IMR-90 (cell line): ENCODE results near the gene CNOT10. TPM values are rescaled to one million over a fixed set of nuclear protein-coding genes. Genes with fewer than 3 reads are reported as not detected.

Experiments used
- ATAC-seq: fragments of 200-7000 bp; cut with Tn5 transposase; 2 replicates; pipeline ENCODE4 v1.9.1; 2020; ENCODE audit warnings: low read depth, mild to moderate bottlenecking, moderate library complexity
- BruUV-seq: library from RNA; stranded (reverse); fragments of 400-500 nt; replicated peaks from 2 replicates; lab custom pipeline; 2021; lab: Mats Ljungman, UMichigan
- CTCF ChIA-PET: fragments of 300-600 bp; formaldehyde crosslinking; extraction: SDS; loops from one replicate; lab custom pipeline; 2021; ENCODE audit warnings: antibody characterized with exemption; lab: Yijun Ruan, JAX
- POLR2A ChIA-PET: fragments of 300-600 bp; sonication (Branson Sonifier 250); formaldehyde crosslinking; loops from one replicate; lab custom pipeline; 2022; ENCODE audit warnings: antibody characterized with exemption; ENCODE audit not compliant: unreplicated experiment; lab: Charles Lee
- DNase-seq: peaks from one replicate; pipeline ENCODE4 v3.0.0; 2013
- H2AFZ ChIP-seq: replicated peaks from 2 replicates; pipeline ENCODE3; 2013; ENCODE audit warnings: low read length, mild to moderate bottlenecking; ENCODE audit not compliant: poor library complexity
- H2AK5ac ChIP-seq: 2 replicates; pipeline ENCODE4 v1.6.1; 2013; ENCODE audit warnings: low read depth, low read length, inconsistent platforms
- H2AK9ac ChIP-seq: replicated peaks from 2 replicates; pipeline ENCODE3; 2013; ENCODE audit warnings: mild to moderate bottlenecking, low read depth, low read length, moderate library complexity; ENCODE audit not compliant: poor library complexity
- H2BK120ac ChIP-seq: 2 replicates; pipeline ENCODE4 v1.6.1; 2013; ENCODE audit warnings: low read depth, low read length, inconsistent platforms
- H2BK15ac ChIP-seq: 3 replicates; pipeline ENCODE4 v1.6.1; 2013; ENCODE audit warnings: low read depth, low read length, inconsistent platforms
- H2BK20ac ChIP-seq: 2 replicates; pipeline ENCODE4 v1.6.1; 2013; ENCODE audit warnings: low read depth, mild to moderate bottlenecking, inconsistent platforms, low read length, moderate library complexity
- H2BK5ac ChIP-seq: 2 replicates; pipeline ENCODE4 v1.6.1; 2013; ENCODE audit warnings: mild to moderate bottlenecking, low read depth, low read length, inconsistent platforms; ENCODE audit not compliant: poor library complexity, severe bottlenecking
- H3K14ac ChIP-seq: replicated peaks from 2 replicates; pipeline ENCODE4 v1.6.1; 2013; ENCODE audit warnings: low read depth, low read length, inconsistent platforms
- H3K18ac ChIP-seq: 2 replicates; pipeline ENCODE4 v1.6.1; 2013; ENCODE audit warnings: low read depth, low read length, control low read depth
- H3K23ac ChIP-seq: 2 replicates; pipeline ENCODE4 v1.6.1; 2013; ENCODE audit warnings: low read depth, low read length, inconsistent platforms
- H3K27ac ChIP-seq: 2 replicates; pipeline ENCODE4 v1.5.1; 2013; ENCODE audit warnings: mild to moderate bottlenecking, control low read depth, low read length; ENCODE audit not compliant: insufficient read depth
- H3K27me3 ChIP-seq: 2 replicates; pipeline ENCODE4 v1.6.1; 2013; ENCODE audit warnings: low read length; ENCODE audit not compliant: control insufficient read depth, insufficient read depth
- H3K36me3 ChIP-seq: 2 replicates; pipeline ENCODE4 v1.6.1; 2013; ENCODE audit warnings: low read length, mixed read lengths; ENCODE audit not compliant: control insufficient read depth, insufficient read depth
- H3K4ac ChIP-seq: 2 replicates; pipeline ENCODE4 v1.6.1; 2013; ENCODE audit warnings: low read depth, low read length, inconsistent platforms
- H3K4me1 ChIP-seq: 2 replicates; pipeline ENCODE4 v1.6.1; 2013; ENCODE audit warnings: low read length, mixed read lengths; ENCODE audit not compliant: control insufficient read depth, insufficient read depth
- H3K4me2 ChIP-seq: 2 replicates; pipeline ENCODE4 v1.6.1; 2013; ENCODE audit warnings: low read depth, mild to moderate bottlenecking, control low read depth, low read length, moderate library complexity
- H3K4me3 ChIP-seq: 2 replicates; pipeline ENCODE4 v1.5.1; 2013; ENCODE audit warnings: low read depth, mild to moderate bottlenecking, control low read depth, low read length, moderate library complexity; ENCODE audit not compliant: insufficient read depth
- H3K56ac ChIP-seq: 2 replicates; pipeline ENCODE4 v1.6.1; 2013; ENCODE audit warnings: low read length, inconsistent platforms; ENCODE audit not compliant: insufficient read depth; ENCODE audit errors: extremely low read depth
- H3K79me1 ChIP-seq, 2 experiments: 2 replicates each; pipeline ENCODE4 v1.6.1; 2013; ENCODE audit warnings: low read length in 2 of 2, inconsistent platforms in 1 of 2, low read depth in 1 of 2
- H3K9ac ChIP-seq: 2 replicates; pipeline ENCODE4 v1.6.1; 2013; ENCODE audit warnings: low read depth, low read length, control low read depth
- H3K9me1 ChIP-seq: 2 replicates; pipeline ENCODE4 v1.6.1; 2013; ENCODE audit warnings: low read length, inconsistent platforms; ENCODE audit not compliant: insufficient read depth
- H3K9me3 ChIP-seq: 2 replicates; pipeline ENCODE4 v1.6.1; 2013; ENCODE audit warnings: low read length; ENCODE audit not compliant: control insufficient read depth, insufficient read depth
- H4K20me1 ChIP-seq: 2 replicates; pipeline ENCODE4 v1.6.1; 2013; ENCODE audit warnings: low read length, inconsistent platforms; ENCODE audit not compliant: insufficient read depth
- H4K5ac ChIP-seq: 2 replicates; pipeline ENCODE4 v1.6.1; 2013; ENCODE audit warnings: mild to moderate bottlenecking, low read depth, low read length, control low read depth
- H4K8ac ChIP-seq, 2 experiments: 2 replicates each; pipeline ENCODE4 v1.6.1; 2013; ENCODE audit warnings: low read depth in 2 of 2, low read length in 2 of 2, control low read depth in 1 of 2, inconsistent platforms in 1 of 2
- H4K91ac ChIP-seq: 2 replicates; pipeline ENCODE4 v1.6.1; 2013; ENCODE audit warnings: low read depth, low read length, inconsistent platforms; ENCODE audit not compliant: insufficient read depth
- BHLHE40 ChIP-seq: fragments of 150-350 bp; IDR thresholded peaks from 2 replicates; pipeline ENCODE4 v1.6.1; 2016; ENCODE audit warnings: mild to moderate bottlenecking, low read depth, low read length
- CHD1 ChIP-seq: IDR thresholded peaks from 2 replicates; pipeline ENCODE4 v1.6.1; 2012; ENCODE audit warnings: low read depth, low read length, improper control_type of control experiment
- FOS ChIP-seq: fragments of 150-350 bp; IDR thresholded peaks from 2 replicates; pipeline ENCODE4 v1.6.1; 2016; ENCODE audit warnings: low read depth, low read length
- MAFK ChIP-seq: IDR thresholded peaks from 2 replicates; pipeline ENCODE4 v1.6.1; 2012; ENCODE audit warnings: low read depth, low read length, improper control_type of control experiment
- MAZ ChIP-seq: IDR thresholded peaks from 2 replicates; pipeline ENCODE4 v1.6.1; 2012; ENCODE audit warnings: low read depth, mild to moderate bottlenecking, low read length, improper control_type of control experiment, moderate library complexity, borderline replicate concordance
- POLR2A ChIP-seq: IDR thresholded peaks from 2 replicates; pipeline ENCODE4 v1.6.1; 2012; ENCODE audit warnings: mild to moderate bottlenecking, low read depth, low read length
- RCOR1 ChIP-seq: IDR thresholded peaks from 2 replicates; pipeline ENCODE4 v1.6.1; 2012; ENCODE audit warnings: mild to moderate bottlenecking, low read length, improper control_type of control experiment; ENCODE audit not compliant: insufficient replicate concordance
- RFX5 ChIP-seq: IDR thresholded peaks from 2 replicates; pipeline ENCODE4 v1.8.0; 2012; ENCODE audit warnings: low read depth, mild to moderate bottlenecking, low read length, moderate library complexity
- SMC3 ChIP-seq: fragments of 150-350 bp; IDR thresholded peaks from 2 replicates; pipeline ENCODE4 v1.6.1; 2016; ENCODE audit warnings: low read depth, mild to moderate bottlenecking, antibody characterized with exemption, low read length, moderate library complexity
- USF2 ChIP-seq: fragments of 150-350 bp; IDR thresholded peaks from 2 replicates; pipeline ENCODE4 v1.6.1; 2017; ENCODE audit warnings: mild to moderate bottlenecking, antibody characterized with exemption, low read length, low read depth
- WGBS, 2 experiments: methylation state at CpG; one replicate each; pipeline versions ENCODE4 v1.1.5 to v1.1.7; 2013; ENCODE audit warnings: missing lambda C conversion rate in 2 of 2; ENCODE audit not compliant: insufficient read length in 1 of 2; ENCODE audit errors: extremely low coverage in 2 of 2; 5-methylcytosine and 5-hydroxymethylcytosine counted together
- dilution Hi-C: fragments of 300-500 bp; cut with HindIII; formaldehyde crosslinking; loops from one replicate; pipeline ENCODE4 v1.14.3; 2018; ENCODE audit warnings: low sequenced_read_pairs; ENCODE audit not compliant: unreplicated experiment
- in situ Hi-C: fragments of 300-500 bp; cut with MboI; formaldehyde crosslinking; loops from 3 replicates; pipeline ENCODE4 v1.14.3; 2019; ENCODE audit warnings: low sequenced_read_pairs, inconsistent platforms, mixed read lengths
- intact Hi-C: fragments of 100-400 bp; cut with micrococcal nuclease; formaldehyde crosslinking; loops from 2 replicates; pipeline ENCODE4 v1.10.0; 2022
- polyA plus RNA-seq, 3 experiments: library from polyadenylated mRNA; depleted of rRNA; stranded (reverse); fragments of >200 nt; gene quantifications; 2 replicates each; pipeline ENCODE4 v1.2.3, GENCODE V29; 2012; ENCODE audit warnings: low replicate concordance in 1 of 3
- total RNA-seq: library from RNA; depleted of rRNA; stranded (reverse); fragments of >200 nt; gene quantifications from 2 replicates; pipeline ENCODE4 v1.2.3, GENCODE V29; 2012

Gene CNOT10
- total and polyA plus RNA-seq, 2 of the 4 experiments (the other 2 are of a cell fraction), result 15.8 to 20.4 TPM

DNA sequence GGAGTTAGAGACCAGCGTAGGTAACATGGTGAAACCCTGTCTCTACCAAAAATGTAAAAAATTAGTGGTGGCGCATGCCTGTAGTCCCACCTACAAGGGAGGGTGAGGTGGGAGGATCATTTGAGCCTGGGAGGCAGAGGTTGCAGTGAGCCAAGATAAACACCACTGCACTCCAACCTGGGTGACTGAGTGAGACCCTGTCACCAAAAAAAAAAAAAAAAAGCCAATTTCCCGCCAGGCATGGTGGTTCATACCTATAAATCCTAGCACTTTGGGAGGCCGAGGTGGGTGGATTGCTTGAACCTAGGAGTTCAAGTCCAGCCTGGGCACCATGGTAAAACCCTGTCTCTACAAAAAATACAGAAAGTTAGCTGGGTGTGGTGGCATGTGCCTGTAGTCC is 6.9 kb downstream of the CNOT10 start:
- H3K23ac ChIP-seq, result no peak overlapping the region
- 0 out of 2 replicates have a peak, but pooled peaks cover 1% of the 10 kb centered on the region for H3K36me3 ChIP-seq
- ChIA-PET POLR2A (no interaction called here), CTCF (no interaction called here)
- H2BK5ac ChIP-seq, result no peak overlapping the region
- TF ChIP-seq MAZ, result no peak
- TF ChIP-seq RFX5, result no peak
- TF ChIP-seq RCOR1, result no peak
- TF ChIP-seq FOS, result no peak
- no peak for TF ChIP-seq SMC3
- TF ChIP-seq USF2, result no peak
- TF ChIP-seq CHD1, result no peak
- TF ChIP-seq BHLHE40, result no peak
- no peak for TF ChIP-seq MAFK
- no peak for TF ChIP-seq POLR2A
- no peak overlapping the region for H3K18ac ChIP-seq
- H3K79me1 ChIP-seq, result peaks cover 12 to 43% of the 10 kb centered on the region in 2 experiments; a peak in 3 of 4 replicates
- H4K20me1 ChIP-seq, result no peaks in the 10 kb centered on the region; the same call in 1 of the 2 replicates
- intact Hi-C loops (no loop called here), in situ Hi-C loops (no loop called here), dilution Hi-C loops (no loop called here)
- no peak overlapping the region for H2BK15ac ChIP-seq
- no peak overlapping the region for H2AK5ac ChIP-seq
- H3K4me3 ChIP-seq, result no peak overlapping the region
- no peaks in the 10 kb centered on the region for H3K4me1 ChIP-seq
- H3K9me1 ChIP-seq, result peaks cover 7% of the 10 kb centered on the region; the same call in 1 of the 2 replicates
- H3K27ac ChIP-seq, result no peak overlapping the region
- no peaks in the 10 kb centered on the region for H3K27me3 ChIP-seq
- DNase-seq, result no peak
- H4K91ac ChIP-seq, result no peak overlapping the region
- H4K5ac ChIP-seq, result no peak overlapping the region
- H3K14ac ChIP-seq, result no peak overlapping the region
- no peak for ATAC-seq
- no peak overlapping the region for H4K8ac ChIP-seq
- no TSS peak for BruUV-seq
- no peak overlapping the region for H2AFZ ChIP-seq
- H3K4ac ChIP-seq, result no peak overlapping the region
- H2BK120ac ChIP-seq, result no peak overlapping the region
- H2BK20ac ChIP-seq, result no peak overlapping the region
- H3K4me2 ChIP-seq, result no peak overlapping the region
- H3K56ac ChIP-seq, result no peak overlapping the region
- H2AK9ac ChIP-seq, result no peak overlapping the region
- no CpG with 5 or more reads among the region's 4 CpGs for WGBS, 2 experiments
- no peaks in the 10 kb centered on the region for H3K9me3 ChIP-seq
- no peak overlapping the region for H3K9ac ChIP-seq
